Keratinocyte (primary cell): Measurements from ENCODE around the gene RBPJL. TPM values are rescaled to one million over a fixed set of nuclear protein-coding genes. Genes with fewer than 3 reads are reported as not detected.

Experiments used
- DNase-seq: peaks from one replicate; pipeline ENCODE4 v3.0.0-alpha.2; 2011; ENCODE audit warnings: low read depth, missing footprints, low spot score
- FAIRE-seq: peaks from 2 replicates; lab custom pipeline; 2011; peaks lifted over from hg19 to GRCh38; lab: Jason Lieb, UNC
- H2AFZ ChIP-seq: 2 replicates; pipeline ENCODE4 v1.6.0; 2012; ENCODE audit warnings: low read length, control low read depth, inconsistent platforms; ENCODE audit not compliant: control insufficient read depth
- H3K27ac ChIP-seq: 2 replicates; pipeline ENCODE4 v1.5.1; 2011; ENCODE audit warnings: low read length; ENCODE audit not compliant: control insufficient read depth, insufficient read depth
- H3K27me3 ChIP-seq: 3 replicates; pipeline ENCODE4 v1.6.0; 2011; ENCODE audit warnings: low read length; ENCODE audit not compliant: control insufficient read depth, insufficient read depth; ENCODE audit errors: extremely low read depth
- H3K36me3 ChIP-seq, 2 experiments: 2 replicates in 1 of 2; 3 replicates in 1 of 2; pipeline ENCODE4 v1.5.1; 2011; ENCODE audit warnings: low read length in 2 of 2, mild to moderate bottlenecking in 1 of 2; ENCODE audit not compliant: control insufficient read depth in 2 of 2, insufficient read depth in 2 of 2; ENCODE audit errors: extremely low read depth in 1 of 2
- H3K4me1 ChIP-seq: 3 replicates; pipeline ENCODE4 v1.5.1; 2011; ENCODE audit warnings: low read length; ENCODE audit not compliant: control insufficient read depth, insufficient read depth; ENCODE audit errors: extremely low read depth
- H3K4me2 ChIP-seq: 3 replicates; pipeline ENCODE4 v1.6.0; 2011; ENCODE audit warnings: low read depth, low read length; ENCODE audit not compliant: control insufficient read depth, insufficient read depth; ENCODE audit errors: extremely low read depth
- H3K4me3 ChIP-seq, 3 experiments: fragments of 200-600 bp in 1 of 3; sonication (generic) in 1 of 3; 2 replicates in 2 of 3; 3 replicates in 1 of 3; pipeline ENCODE4 v1.5.1; 2011 to 2016; ENCODE audit warnings: low read length in 3 of 3, mild to moderate bottlenecking in 3 of 3, control low read depth in 2 of 3, inconsistent platforms in 1 of 3, low read depth in 1 of 3, mixed read lengths in 1 of 3, mixed run types in 1 of 3, moderate library complexity in 1 of 3; ENCODE audit not compliant: control insufficient read depth in 2 of 3, insufficient read depth in 2 of 3; ENCODE audit errors: extremely low read depth in 1 of 3
- H3K79me2 ChIP-seq: 2 replicates; pipeline ENCODE4 v1.6.0; 2012; ENCODE audit warnings: low read length; ENCODE audit not compliant: control insufficient read depth, insufficient read depth
- H3K9ac ChIP-seq: 3 replicates; pipeline ENCODE4 v1.6.0; 2011; ENCODE audit warnings: low read length; ENCODE audit not compliant: control insufficient read depth, insufficient read depth; ENCODE audit errors: extremely low read depth
- H3K9me1 ChIP-seq: 3 replicates; pipeline ENCODE4 v1.6.0; 2011; ENCODE audit warnings: low read length; ENCODE audit not compliant: control insufficient read depth, insufficient read depth; ENCODE audit errors: extremely low read depth
- H3K9me3 ChIP-seq: 2 replicates; pipeline ENCODE4 v1.5.1; 2012; ENCODE audit warnings: low read depth, low read length; ENCODE audit not compliant: control insufficient read depth
- H4K20me1 ChIP-seq: 3 replicates; pipeline ENCODE4 v1.6.0; 2011; ENCODE audit warnings: low read length; ENCODE audit not compliant: control insufficient read depth, insufficient read depth; ENCODE audit errors: extremely low read depth
- CTCF ChIP-seq, 3 experiments: IDR thresholded peaks in 1 of 3; conservative IDR thresholded peaks in 1 of 3; optimal IDR thresholded peaks in 1 of 3; 2 replicates in 2 of 3; 3 replicates in 1 of 3; pipeline versions ENCODE3 to v1.5.1; 2011; ENCODE audit warnings: low read length in 3 of 3, mild to moderate bottlenecking in 3 of 3, moderate library complexity in 2 of 3, control low read depth in 1 of 3, inconsistent platforms in 1 of 3; ENCODE audit not compliant: insufficient read depth in 2 of 3; ENCODE audit errors: extremely low read depth in 1 of 3
- EZH2 ChIP-seq: IDR thresholded peaks from one replicate; pipeline ENCODE4 v1.6.1; 2012; ENCODE audit warnings: inconsistent platforms, mild to moderate bottlenecking, low read length, moderate library complexity
- dilution Hi-C: fragments of 300-500 bp; cut with MboI; formaldehyde crosslinking; loops from one replicate; pipeline ENCODE4 v1.7.0; 2020; ENCODE audit warnings: low sequenced_read_pairs; ENCODE audit not compliant: extremely low pct_ligation_motif_present
- polyA plus RNA-seq, 5 experiments: library from polyadenylated mRNA; depleted of rRNA in 3 of 5; stranded (reverse) in 3 of 5; stranded (forward) in 1 of 5; unstranded in 1 of 5; fragments of >200 nt; gene quantifications; 1 replicate in 1 of 5; 2 replicates in 3 of 5; 3 replicates in 1 of 5; pipeline versions ENCODE4 v1.2.1 to v1.2.3, GENCODE V29; 2011 to 2012; ENCODE audit warnings: missing spikeins in 2 of 5, low read depth in 1 of 5, low replicate concordance in 1 of 5

The RBPJL gene
- polyA plus RNA-seq, 1 donor (not counting 4 experiments of a cell fraction or from before 2014, with no cell fraction given) = not detected

GRCh38 chr20:45323731-45324130, 17.1 kb downstream of the RBPJL start:
- Histone ChIP-seq H2AFZ (no peak overlapping the region), H3K4me1 (peaks cover 4% of the 10 kb centered on the region), H4K20me1 (peaks cover 2% of the 10 kb centered on the region), H3K27me3 (no peaks in the 10 kb centered on the region), H3K9me3 (no peaks in the 10 kb centered on the region), H3K79me2 (no peaks in the 10 kb centered on the region), H3K4me2 (no peak overlapping the region), H3K4me3 (no peak overlapping the region), H3K9me1 (no peaks in the 10 kb centered on the region), H3K36me3 (peaks cover 17 to 22% of the 10 kb centered on the region in 2 experiments), H3K9ac (no peak overlapping the region), H3K27ac (no peak overlapping the region)
- DNase-seq = no peak
- no peak for FAIRE-seq
- TF ChIP-seq EZH2 = no peak
- no peak for TF ChIP-seq CTCF (optimal IDR thresholded peaks at IDR 0.05 in 1 of 3, IDR thresholded peaks at IDR 0.05 in 1 of 3, conservative IDR thresholded peaks at IDR 0.05 in 1 of 3; ENCODE audit: extremely low read depth in 1 of 3, insufficient read depth in 2 of 3, low read length in 3 of 3)
- dilution Hi-C loops = no loop called here

- Histone ChIP-seq H2AFZ (no peak overlapping the region), H3K27me3 (no peaks in the 10 kb centered on the region), H3K4me2 (no peak overlapping the region), H3K9me3 (no peaks in the 10 kb centered on the region), H3K27ac (no peak overlapping the region), H3K9me1 (no peaks in the 10 kb centered on the region), H3K9ac (no peak overlapping the region), H3K36me3 (peaks cover 31 to 33% of the 10 kb centered on the region in 2 experiments), H3K79me2 (no peaks in the 10 kb centered on the region), H3K4me1 (no peaks in the 10 kb centered on the region), H4K20me1 (peaks cover 2% of the 10 kb centered on the region), H3K4me3 (no peak overlapping the region)
- dilution Hi-C loops = no loop called here
- TF ChIP-seq EZH2 (no peak), CTCF (optimal IDR thresholded peaks at IDR 0.05 in 1 of 3, IDR thresholded peaks at IDR 0.05 in 1 of 3, conservative IDR thresholded peaks at IDR 0.05 in 1 of 3; ENCODE audit: extremely low read depth in 1 of 3, insufficient read depth in 2 of 3, low read length in 3 of 3) (no peak)
- DNase-seq = no peak
- no peak for FAIRE-seq
Measured at GRCh38 chr20:45325371-45325770, 18.7 kb downstream of the RBPJL start.
